HG03045 (cell line): ENCODE results near the gene GPR176.
"Not testable (repeated sequence)": the region's sequence is repeated elsewhere in the genome, so short reads cannot be mapped to it uniquely, and the experiment has no call there.

Source experiments
- ATAC-seq: cut with Tn5 transposase; IDR thresholded peaks from one replicate; pipeline ENCODE4 v1.9.1; 2021; ENCODE audit warnings: mild to moderate bottlenecking, moderate library complexity; ENCODE audit not compliant: unreplicated experiment

GPR176 gene

GRCh38 chr15:39814489-39814888 is 105.6 kb downstream of the GPR176 start:
- no peak for ATAC-seq

DNA sequence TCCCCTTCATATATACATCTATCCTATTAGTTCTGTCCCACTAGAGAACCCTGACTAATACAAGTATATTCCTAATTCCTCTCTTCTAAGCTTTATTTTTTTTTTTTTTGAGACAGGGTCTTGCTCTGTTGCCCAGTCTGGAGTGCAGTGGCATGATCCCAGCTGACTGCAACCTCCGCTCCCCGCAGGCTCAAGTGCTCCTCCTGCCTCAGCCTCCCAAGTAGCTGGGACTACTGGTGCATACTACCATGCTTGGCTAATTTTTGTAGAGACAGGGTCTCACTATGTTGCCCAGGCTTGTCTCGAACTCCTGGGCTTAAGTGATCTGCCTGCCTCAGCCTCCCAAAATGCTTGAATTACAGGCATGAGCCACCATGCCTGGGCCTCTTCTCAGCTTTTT is 107.4 kb downstream of the GPR176 start:
- ATAC-seq: not testable (repeated sequence)

DNA sequence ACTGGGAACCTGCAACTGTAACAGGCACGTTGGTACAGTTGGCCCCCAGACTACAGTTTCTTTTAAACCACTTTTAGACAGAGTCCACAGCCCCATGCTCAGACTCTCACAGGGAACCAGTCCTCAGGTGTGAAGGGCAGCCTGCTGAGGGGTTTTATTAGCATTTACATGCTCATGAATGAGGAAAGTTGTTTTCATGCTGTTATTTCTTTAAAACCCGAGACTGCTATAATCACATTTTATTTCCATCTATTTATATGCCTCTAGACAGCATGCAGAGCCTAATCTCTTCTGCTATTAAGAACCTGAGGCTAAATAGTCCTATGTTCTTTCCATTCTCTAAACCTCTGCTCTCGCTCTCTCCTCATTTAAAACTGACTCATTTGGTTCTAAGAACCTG is 111.2 kb downstream of the GPR176 start:
- ATAC-seq: no peak

DNA sequence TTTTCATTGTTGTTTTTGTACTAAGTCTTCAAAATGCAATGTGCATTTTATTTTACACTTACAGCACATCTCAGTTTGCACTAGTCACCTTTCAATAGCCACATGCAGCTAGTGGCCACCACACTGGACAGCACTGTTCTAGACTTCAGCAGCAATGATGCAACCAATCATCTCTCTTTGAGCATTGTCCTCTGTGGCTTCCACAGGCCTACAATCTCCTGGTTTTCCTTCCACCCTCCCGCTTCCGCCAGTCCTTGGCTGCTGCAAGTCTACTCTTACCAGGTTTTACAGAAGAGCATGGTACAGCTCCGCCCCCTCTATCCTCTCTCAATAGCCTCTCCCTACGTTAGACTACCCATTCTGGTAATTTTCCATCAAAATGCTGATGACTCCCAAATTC is 112.3 kb downstream of the GPR176 start:
- ATAC-seq: no peak

DNA sequence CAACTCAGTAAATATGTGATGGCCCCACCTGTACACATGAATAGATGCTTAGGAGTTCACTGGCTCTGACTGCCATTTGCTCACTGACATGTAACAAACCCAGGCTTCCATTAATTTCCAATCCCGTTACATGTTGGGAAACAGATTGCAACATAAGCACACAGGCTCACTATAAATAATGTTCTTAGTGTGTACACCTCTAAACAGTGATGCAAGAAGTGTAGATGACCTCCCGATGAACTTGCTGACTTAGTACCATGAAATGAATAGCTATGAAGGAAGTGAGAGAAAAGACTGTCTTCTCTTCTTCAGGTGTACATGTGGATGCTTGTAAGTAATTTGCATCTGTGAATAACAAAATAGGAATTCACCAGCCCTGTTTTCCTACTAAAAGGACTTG is 116.0 kb downstream of the GPR176 start:
- no peak for ATAC-seq

DNA sequence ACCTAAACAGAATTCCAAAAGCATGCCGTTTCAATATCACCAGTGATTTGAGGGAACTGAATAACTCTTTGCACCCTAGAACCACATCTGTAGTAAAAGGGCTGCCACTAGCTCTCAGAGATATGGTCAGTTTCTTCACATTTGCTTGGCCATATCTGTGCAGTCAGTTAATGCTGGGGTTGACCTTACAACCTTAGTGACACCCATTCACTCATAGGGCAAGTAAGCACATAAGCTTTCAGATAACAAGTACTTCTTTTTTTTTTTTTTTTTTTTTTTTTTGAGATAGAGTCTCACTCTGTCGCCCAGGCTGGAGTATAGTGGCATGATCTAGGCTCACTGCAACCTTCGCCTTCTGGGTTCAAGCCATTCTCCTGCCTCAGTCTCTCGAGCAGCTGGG is 117.0 kb downstream of the GPR176 start:
- ATAC-seq: no peak

DNA sequence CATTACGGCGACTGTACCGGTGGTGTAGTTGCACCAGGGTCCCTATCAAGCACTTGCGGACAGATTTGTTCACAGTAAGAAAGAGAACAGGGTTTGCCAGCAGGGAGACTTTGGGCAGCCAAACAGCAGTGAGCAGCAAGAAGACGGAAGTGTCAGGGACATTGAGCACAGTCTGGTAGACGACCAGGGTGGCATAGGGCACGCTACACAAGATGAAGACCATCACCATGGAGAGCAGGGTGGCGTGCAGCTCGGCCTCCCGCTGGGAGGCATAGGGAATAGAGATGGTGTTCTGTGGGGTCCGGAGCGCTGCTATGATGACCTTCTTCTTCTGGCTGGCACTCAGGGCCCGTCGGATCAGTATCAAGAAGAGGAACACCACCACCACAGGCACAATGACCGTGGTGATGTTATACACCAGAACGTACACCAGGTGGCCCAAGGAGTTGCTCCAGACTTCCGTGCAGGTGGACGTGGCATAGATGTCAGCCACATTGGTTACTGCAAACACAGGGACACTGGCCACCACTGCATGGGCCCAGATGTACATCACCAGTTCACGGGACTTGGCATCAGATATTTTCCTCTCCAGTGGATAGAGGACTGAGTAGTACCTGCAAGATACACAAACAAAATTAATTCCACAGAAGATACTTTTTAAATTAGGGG is 118.3 kb downstream of the GPR176 start:
- peak; percentile 57 for ATAC-seq

- no peak for ATAC-seq
Observed at GRCh38 chr15:39799552-39800011, 120.5 kb downstream of the GPR176 start.

DNA sequence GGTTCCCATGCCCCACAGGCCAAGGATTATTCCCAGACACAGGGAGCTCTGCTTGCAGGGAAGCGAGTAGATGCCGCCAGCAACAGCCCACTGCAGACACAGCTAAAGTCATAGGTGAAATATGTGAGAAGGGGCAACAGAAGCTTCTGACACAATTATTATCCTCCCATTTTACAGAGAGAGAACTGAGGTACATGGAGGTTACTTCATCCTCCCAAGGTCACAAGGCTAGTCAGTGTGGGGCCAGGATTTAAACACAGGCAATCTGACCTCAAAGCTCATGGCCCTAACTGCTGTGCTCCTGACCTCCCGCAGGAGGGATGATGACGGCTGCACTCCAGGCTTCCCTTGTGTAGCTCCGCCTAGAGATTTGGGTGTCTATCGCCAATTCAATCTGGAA is 121.7 kb downstream of the GPR176 start:
- ATAC-seq: no peak

DNA sequence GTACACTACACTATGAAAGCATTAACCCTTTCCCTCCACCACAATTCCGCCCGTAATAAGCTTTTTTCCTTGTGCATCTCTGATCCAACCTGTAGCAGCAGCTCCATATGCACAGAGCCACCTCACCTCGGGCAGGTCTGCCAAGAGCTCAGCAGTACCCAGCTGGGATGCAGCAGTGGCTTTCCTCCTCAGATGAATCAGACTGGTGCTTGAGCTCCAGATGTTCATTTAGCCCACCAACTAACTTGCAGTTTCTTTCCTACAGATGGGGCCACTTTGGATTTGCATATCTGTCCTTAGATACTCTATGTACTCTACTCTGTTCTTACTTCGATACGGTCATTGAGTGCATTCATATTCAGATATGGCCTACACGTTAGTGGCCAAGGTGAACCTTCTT is 122.7 kb downstream of the GPR176 start:
- ATAC-seq: no peak

- no peak for ATAC-seq
Observed at GRCh38 chr15:39796601-39797000, 123.5 kb downstream of the GPR176 start.

GRCh38 chr15:39795486-39795885 is 124.6 kb downstream of the GPR176 start:
- ATAC-seq: no peak

GRCh38 chr15:39794954-39795353 is 125.1 kb downstream of the GPR176 start:
- ATAC-seq: no peak

DNA sequence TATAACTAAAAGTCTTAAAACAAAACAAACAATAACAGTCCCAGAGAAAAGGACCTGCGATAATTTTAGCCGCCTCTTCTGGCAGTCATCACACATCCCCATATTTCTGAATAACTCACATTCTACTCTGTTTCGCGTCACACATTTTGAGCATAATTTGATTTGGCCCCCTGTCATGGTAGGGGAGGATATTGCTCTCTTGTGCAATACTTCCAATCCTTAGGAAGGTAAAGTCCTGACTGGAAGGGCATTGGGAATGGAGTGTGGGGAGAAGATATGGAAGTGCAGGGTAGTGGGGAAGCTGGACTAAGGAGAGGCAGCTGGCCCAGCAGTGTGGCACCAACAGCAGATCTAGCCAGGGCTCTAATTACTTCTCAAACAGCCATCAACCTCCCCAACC is 126.1 kb downstream of the GPR176 start:
- no peak for ATAC-seq

GRCh38 chr15:39792844-39793335 is 127.2 kb downstream of the GPR176 start:
- no peak for ATAC-seq

DNA sequence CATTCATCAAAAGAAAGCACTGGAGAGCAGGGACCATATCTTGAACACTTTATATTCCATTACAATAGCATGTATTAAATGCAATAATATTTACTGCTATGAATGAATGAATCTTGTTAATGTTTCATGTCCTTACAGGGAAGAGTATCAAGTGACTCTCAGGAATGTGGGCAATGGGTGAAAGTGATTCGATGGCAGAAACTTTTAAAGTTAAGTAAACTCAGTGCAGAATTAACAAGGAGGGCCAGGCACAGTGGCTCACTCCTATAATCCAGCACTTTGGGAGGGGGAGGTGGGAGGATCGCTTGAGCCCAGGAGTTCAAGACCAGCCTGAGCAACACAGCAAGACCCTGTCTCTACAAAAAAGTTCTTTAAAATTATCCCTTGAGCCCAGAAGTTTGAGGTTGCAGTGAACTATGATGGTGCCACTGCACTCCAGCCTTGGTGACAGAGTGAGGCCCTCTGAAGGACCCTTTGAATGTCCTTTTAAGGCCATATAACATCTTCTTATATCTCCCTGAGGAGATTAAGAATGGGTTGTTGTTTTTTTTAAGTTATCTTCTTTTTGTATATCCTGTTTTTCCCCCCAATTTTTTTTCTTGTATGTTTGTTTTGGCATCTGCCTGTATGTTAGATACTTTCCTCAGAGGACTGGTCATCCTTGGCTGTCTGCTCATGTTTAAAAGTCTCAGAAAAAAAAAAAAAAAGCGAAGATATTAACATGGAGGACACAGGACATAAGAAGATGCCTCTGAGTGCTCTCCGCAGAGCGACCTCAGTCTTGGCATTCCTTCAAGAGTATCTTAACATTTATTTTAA is 127.8 kb downstream of the GPR176 start:
- no peak for ATAC-seq

- no peak for ATAC-seq
Observed at GRCh38 chr15:39789736-39790135, 130.3 kb downstream of the GPR176 start.

DNA sequence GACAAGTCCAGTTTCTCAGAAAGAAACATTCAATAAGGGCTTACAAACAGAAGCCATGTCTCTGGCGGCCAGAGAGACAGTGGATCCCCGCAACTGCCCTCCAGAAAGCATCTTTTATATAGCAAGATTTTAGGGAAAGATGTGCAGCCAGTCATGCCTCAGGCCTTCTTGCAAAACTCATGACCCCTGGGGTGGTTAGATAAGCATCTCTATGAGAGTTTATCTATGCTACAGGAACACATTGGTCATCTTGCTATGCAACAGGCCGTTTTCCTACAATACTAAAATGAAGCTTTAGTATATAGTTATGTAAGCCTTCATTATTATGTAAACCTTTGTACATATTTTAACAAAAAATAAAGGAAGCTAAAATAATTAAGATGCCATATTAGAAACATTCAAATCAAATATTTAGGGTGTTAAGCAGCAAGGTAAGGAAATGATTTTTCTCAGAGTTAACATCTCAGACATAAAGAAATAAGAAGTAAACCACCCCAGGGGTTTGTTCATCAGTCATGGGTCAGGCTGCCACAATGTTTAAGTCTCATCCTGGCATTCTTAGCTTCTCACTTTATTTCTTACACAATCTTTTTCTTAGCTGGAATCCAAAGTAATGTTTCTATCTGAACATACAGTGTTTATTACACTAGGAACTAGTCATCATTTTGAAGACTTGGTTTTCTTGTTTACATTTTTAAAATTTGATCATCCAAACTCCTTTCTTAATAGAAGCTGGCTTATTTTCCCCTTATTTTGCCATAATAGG is 131.1 kb downstream of the GPR176 start:
- no peak for ATAC-seq

DNA sequence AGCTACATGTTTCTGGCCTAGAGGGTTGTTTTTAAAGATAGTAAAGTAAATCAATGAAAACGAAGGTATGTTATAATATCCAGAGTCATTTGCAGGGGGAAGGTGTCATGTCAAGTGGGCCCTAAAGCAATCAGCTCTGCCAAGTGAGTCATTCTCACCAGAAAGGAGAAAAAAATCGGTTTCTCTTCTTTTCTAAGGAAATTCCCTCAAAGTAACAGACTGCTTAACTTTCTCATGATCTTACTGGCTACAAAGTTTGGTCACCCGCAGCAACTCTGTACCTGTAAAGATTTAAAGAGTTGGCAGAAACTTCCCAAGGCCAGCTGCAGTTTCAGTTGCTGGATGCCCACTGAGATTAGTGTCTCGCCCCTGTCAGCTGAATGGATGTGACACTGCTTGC is 132.0 kb downstream of the GPR176 start:
- no peak for ATAC-seq

DNA sequence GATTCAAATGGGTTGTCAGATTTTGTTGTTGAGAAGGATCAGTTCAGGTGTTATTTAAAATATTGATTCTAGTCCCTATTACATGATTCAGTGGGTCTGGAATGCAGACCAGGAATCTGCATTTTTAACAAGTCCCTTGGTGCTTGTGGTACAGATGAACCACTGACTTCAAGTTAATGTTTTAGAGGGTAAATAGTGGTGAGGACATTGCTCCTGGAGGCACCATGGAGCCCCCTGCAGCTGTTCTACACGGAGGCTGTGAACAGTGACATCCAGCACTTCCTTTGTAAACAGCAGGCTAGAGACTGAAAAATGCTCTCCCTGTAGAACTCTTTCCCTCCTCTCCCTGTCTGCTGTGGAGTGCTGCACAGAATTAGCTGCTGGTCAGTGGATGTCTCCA is 132.6 kb downstream of the GPR176 start:
- ATAC-seq: no peak

- no peak for ATAC-seq
Observed at GRCh38 chr15:39786447-39787056, 133.5 kb downstream of the GPR176 start.
